Left hindlimb (tissue), 1 donor: Measurements from ENCODE around the gene MGST1.
"Not testable (repeated sequence)": the region's sequence is repeated elsewhere in the genome, so short reads cannot be mapped to it uniquely, and the experiment has no call there.

Experiments used
- DNase-seq: peaks from one replicate; pipeline ENCODE4 v3.0.0-alpha.2; 2018

Gene MGST1

DNA sequence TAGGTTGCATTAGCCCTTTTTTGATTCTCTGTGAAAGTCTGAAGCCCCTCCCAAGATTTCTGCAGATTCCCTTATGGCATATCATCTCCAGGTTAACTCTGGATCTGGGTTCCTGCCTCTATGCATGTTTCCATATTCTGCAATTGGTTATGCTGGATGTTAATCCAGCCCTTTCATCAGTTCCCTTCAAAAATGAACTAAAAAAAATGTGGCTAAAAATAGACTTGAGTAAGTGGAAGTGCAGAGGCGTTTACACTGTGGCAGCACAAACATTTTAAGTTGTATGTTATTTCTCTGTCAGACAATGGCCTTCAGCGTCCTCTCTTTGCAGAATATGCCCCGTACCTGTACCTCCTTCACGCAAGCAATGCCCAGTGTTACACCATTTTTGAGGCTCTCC lies 11.4 kb downstream of the MGST1 start:
- no peak for DNase-seq

DNA sequence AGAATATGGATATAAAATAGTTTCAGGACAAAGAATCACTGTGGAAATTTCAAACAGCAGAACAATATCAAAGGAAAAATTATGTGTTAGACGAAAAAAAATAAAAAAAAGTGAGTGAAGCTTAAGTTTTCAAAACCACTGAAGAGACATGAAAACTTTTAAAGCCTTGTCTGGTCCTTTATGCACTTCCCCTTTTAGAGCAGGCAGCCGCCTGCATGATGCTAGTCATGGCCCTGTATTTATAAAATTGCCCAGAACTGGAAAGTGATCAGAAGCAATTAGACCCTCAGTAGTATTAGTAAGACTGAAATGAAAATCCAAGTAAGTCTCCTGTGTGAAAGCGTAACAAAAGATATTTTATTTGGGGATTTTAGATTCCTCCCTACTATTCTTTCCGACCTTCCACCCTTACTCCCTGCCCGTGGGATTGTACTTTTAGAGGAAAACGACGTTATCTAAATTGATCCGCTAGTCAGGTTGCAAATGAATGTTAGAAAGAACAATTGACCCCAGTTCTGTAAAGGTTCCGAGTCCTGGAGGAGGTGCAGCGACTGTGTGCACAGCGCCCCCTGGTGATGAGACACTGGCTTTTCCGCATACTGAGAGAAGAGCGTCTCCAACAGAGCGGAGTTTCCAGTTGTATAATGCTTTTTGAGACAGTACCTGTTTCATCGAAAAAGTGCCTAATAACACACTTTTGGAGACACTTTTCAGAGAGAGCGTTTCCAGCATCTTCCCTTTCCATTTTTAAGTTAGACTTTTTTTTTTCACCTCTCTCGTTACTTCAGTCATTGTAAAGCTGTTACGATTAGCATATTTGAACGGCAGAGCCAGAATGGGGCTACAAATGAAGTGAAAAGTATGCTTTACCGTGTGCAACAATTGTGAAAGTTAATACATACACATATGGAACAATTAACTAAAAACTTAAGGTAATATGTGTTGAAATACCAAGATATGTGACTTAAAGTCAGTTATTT lies 12.4 kb downstream of the MGST1 start:
- peak; percentile 45 for DNase-seq

DNA sequence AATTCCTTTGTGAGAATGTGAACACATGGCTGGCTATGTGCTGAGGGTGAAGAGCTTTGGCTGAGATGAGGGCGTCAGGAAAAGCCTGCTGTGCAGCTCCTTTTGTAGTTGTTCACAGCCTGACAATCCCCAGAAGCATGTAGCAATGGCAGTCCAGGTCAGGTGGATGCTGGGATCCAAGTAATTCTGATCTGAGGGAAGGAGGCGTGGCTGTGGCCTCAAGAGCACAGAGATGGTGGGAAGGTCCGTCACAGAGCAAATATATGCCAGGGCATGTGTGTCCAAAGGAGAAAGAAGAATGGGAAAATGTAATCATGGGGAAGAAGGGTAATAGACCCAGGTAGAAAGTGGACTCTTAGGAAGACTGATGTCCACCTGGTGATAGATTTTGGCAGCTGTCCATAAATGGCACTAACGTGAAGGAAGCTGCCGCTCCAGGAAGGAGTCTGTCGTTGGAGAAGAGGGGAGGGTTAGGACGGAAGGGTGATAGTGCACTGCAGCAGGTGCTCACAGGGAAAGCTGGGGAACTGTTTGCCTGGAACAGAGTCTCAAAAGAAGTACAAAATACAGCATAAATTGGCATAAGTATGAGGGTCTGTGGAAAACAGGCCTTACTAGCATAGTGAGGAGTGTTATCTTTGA lies 13.8 kb downstream of the MGST1 start:
- no peak for DNase-seq

DNA sequence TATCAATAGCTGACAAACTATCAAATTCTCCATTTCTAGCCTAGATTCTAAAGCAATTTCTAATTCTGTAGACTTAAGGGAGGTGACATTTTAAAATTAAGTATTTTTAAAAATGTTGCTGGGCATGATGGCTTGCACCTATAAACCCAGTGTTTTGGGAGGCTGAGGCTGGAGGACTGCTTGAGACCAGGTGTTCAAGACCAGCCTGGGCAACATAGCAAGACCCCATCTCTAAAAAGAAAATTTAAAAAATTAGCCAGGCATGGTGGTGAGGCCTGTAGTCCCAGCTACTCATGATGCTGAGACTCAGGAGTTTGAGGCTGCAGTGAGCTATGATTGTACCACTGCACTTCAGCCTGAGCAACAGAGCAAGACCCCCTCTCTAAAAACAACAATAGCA lies 15.1 kb downstream of the MGST1 start:
- DNase-seq: no peak

DNA sequence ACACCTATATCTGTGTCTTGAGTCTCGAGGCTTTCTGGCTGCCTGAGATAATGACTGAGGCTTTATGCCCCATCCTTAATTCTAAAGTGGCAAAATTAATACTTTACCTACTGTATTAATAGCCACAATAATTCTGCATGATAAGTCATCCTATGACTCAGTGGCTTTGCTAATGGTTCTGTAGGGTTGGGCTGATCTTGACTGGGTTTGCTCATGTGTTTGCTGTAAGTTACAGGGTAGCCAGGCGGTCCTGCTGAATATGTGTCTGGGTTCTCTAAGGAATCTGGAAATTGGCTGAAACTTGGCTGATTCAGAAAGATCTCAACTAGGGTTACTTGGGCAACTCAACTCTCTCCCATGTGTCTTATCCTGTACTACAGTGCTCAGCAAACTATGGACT lies 21.7 kb downstream of the MGST1 start:
- DNase-seq: no peak

DNA sequence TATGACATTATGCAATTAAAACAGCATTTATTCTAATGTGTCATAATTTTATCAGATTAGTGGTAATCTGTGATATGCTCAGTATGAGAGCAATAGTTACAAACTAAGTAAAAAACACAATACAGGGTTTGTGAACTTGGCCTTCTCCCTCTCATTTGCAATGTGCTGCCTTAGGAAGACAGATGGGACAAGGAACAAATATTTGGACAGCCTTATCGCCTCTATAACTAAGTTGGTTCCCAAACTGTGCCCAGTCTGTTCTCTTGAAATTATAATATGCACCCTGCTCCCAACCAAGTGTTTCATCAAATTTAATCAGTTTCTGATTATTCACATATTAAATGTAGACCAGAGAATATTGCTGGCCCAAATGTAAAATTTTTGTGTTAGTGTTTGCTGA lies 22.7 kb downstream of the MGST1 start:
- no peak for DNase-seq

DNA sequence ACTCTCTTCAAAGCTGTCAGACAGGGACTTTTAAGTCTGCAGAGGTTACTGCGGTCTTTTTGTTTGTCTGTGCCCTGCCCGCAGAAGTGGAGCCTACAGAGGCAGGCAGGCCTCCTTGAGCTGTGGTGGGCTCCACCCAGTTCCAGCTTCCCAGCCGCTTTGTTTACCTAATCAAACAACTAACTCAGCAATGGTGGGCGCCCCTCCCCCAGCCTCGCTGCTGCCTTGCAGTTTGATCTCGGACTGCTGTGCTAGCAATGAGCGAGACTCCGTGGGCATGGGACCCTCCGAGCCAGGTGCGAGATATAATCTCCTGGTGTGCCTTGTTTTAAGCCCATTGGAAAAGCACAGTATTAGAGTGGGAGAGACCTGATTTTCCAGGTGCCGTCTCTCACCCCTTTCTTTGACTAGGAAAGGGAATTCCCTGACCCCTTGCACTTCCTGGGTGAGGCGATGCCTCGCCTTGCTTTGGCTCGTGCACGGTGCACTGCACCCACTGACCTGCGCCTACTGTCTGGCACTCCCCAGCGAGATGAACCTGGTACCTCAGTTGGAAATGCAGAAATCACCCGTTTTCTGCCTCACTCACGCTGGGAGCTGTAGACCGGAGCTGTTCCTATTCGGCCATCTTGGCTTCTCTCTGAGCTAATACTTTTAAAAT lies 35.3 kb downstream of the MGST1 start:
- DNase-seq: not testable (repeated sequence)

DNA sequence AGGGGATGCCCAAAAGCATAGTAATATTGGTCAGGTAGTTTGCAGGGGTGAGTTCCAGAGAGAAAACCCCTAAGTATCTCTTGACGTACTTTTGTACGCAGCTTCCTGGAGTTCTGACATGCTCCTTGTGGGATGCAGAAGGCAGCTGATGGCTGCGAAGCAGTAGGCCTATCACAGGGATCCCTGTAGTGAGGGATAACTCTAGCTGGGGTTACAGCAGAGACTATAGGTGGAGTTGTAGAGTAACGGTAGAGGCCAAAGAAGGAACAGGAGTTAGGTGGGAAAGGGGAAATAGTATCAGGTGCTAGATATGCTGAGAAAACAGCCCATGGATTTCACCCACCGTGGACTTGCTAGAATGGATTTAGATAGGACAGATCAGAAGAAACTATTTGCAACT lies 37.3 kb downstream of the MGST1 start:
- DNase-seq: no peak

DNA sequence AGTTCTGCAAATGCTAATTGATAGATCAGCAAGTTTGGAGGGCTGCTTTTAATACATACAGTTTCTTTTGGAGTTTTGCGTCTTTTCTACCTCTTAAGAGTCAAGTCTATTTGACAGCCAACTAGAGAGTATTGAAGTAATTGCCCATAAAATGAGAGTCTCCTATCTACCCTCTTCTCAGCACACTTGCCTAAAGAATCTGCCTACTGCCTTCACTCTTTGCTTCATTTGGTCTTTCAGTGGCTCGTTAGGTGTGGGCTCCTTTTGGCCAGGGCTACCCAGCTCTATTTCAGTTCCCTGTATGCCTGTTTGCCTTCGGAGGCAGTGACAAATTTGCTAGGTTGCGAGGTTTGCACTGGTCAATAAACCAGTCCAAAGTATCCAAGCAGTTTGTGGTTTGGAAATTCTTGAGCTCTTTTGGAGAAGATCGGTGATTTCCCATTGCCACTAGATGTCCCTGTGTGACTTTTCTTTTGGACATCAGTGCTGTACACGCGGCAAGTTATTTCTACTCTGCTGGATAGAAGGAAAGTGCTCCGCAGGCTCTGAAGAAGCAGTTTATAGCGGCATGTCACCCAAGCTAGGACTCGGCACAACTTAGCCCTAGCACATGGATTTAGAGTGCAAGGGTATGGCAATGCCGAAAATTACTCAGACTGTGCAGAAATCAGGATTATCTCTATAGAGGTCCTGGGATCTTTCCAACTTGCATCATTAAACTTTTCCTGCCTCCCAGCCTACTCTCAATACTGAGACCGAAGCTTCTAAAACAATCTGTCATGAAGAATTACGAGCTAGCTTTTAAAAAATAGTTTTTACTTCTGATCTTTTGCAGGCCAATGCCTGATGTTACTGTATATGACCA lies 38.6 kb downstream of the MGST1 start:
- DNase-seq: peak; percentile 46

DNA sequence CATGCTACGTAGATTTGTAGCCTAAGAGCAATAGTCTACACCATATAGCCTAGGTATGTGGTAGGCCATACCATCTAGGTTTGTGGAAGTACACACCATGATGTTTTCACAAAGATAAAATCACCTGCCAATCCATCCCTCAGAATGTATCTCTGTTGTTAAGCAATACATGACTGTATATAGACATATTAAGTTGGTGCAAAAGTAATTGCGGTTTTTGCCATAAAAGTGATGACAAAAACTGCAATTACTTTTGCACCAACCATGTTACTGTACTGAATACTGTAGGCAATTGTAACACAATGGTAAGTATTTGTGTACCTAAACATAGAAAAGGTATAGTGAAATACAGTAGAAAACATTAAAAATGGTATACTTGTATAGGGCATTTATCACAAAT lies 40.5 kb downstream of the MGST1 start:
- DNase-seq: no peak

DNA sequence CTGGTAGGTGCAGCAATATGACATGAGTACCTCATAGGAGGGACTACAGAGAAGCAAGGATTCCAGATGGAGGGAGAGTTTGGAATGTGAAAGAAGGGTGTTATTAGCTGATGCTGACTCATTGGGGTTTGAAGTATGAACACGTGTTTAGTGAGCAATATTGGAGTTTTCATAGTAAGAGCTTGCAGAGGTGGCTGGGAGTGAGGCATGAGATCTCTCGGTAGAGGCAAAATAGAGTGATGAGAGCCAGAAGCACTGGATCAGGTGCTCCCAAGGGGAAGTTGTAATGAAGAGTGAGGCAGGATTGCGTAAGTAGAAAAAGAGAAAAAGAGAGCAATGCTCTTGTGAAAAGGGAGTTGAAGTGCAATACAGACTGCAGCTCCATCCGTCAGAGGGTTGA lies 42.1 kb downstream of the MGST1 start:
- DNase-seq: no peak

DNA sequence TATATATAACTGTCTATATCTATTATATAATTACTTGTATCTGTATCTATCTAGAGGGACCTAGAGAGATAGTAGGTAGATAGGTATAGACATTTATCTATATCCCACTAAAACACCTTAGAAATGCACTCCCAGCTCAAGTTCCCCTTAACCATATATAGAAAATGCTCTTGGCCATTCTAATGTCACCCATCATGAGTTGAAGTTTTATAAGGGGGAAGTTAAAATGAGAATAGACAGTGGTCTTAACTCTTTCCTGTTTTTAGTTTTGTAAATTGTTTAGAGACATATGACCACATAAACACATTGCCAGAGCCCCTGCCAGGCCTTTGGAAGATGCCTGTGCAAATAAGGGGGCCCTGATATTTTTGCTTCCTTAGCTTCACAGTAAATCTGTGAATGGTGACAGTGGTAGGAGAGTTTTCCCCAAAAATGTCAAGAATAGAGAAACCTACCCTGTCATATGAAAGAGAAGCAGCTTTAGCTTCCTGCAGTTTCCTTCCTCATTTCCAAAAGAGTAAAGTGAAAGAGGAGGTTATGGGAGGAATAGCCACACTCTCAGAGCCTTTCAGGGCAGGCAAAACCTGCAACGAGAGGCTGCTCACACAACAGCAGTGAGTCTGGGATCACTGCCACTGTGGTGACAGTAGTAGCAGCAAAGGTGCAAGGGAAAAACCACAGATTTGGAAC lies 45.5 kb downstream of the MGST1 start:
- DNase-seq: no peak

DNA sequence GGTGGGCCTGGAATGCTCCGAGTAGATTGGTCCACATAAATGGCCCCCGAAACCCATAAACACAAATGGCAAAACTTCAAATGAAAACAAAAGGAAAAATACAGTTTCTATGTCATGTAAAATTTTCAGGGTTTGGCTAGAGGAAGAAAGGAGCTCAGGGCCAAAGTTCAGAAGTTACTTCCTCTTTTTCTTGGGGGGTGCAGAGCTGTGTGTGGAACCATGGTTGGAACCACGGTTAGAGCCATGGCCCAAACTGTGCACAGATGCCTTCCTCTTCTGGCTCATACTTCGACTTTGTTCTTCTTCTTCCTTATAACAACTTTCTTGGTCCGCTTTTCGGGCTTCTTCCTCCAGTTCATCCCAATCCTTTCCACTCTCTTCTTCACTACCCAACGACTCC lies 51.7 kb downstream of the MGST1 start:
- no peak for DNase-seq

DNA sequence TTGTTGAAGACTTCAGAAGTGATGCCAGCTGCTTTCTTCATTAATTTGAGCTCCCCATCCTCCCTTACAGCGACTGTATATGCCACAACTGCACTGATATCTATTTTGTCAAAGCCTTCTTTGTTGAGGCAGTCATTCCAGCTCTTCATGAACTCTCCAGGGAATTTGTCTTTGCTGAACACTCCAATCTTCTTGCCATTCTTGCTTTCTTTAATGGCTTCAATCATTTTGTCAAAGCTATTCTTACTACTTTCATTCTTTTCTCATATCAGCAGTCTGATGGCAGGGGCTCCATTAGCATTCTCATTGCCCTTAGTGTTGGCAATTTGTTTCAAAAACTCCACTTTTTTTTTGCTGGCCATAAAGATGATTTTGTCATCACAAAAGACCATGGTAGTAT lies 54.4 kb downstream of the MGST1 start:
- DNase-seq: not testable (repeated sequence)

DNA sequence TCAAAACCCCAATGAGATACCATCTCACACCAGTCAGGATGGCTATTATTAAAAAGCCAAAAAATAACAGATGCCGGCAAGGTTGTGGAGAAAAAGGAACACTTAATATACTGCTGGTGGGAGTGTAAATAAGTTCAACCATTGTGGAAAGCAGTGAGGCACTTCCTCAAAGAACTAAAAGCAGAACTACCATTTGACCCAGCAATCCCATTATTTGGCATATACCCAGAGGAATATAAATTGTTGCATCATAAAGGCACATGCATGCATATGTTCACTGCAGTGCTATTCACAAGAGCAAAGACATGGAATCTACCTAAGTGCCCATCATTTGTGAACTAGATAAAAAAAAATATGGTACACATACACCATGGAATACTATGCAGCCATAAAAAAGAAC lies 59.9 kb downstream of the MGST1 start:
- DNase-seq: no peak
